Brain microvascular endothelial cell (primary cell): ENCODE data around the gene SATB2.
A peak's percentile ranks its signal among the peaks of the same experiment; 100 is the strongest.

ENCODE experiments used
- DNase-seq: peaks from one replicate; pipeline ENCODE4 v3.0.0-alpha.2; 2020
- H3K27ac ChIP-seq: fragments of 250-450 bp; sonication (Bioruptor Pico); 2 replicates; pipeline ENCODE4 v1.5.1; 2020; ENCODE audit warnings: mild to moderate bottlenecking, moderate library complexity
- H3K27me3 ChIP-seq: fragments of 250-450 bp; sonication (Bioruptor Pico); replicated peaks from 2 replicates; pipeline ENCODE4 v1.5.1; 2020; ENCODE audit warnings: mild to moderate bottlenecking
- H3K36me3 ChIP-seq: fragments of 250-450 bp; sonication (Bioruptor Pico); replicated peaks from 2 replicates; pipeline ENCODE4 v1.5.1; 2020; ENCODE audit warnings: mild to moderate bottlenecking
- H3K4me3 ChIP-seq: 2 replicates; pipeline ENCODE4 v1.5.1; 2011; ENCODE audit warnings: low read depth, mild to moderate bottlenecking, control low read depth, low read length, moderate library complexity
- in situ Hi-C: cut with HindIII; loops from 2 replicates; pipeline ENCODE4 v1.10.0; 2017; ENCODE audit warnings: low sequenced_read_pairs, low pct_ligation_motif_present
- TF ChIP-seq, protein P1 (sequence below): IDR thresholded peaks from 2 replicates; pipeline ENCODE4 v1.5.1; 2011; ENCODE audit warnings: low read depth, mild to moderate bottlenecking, moderate library complexity, low read length, control low read depth, inconsistent platforms; ENCODE audit errors: missing control alignments

The SATB2 gene

DNA sequence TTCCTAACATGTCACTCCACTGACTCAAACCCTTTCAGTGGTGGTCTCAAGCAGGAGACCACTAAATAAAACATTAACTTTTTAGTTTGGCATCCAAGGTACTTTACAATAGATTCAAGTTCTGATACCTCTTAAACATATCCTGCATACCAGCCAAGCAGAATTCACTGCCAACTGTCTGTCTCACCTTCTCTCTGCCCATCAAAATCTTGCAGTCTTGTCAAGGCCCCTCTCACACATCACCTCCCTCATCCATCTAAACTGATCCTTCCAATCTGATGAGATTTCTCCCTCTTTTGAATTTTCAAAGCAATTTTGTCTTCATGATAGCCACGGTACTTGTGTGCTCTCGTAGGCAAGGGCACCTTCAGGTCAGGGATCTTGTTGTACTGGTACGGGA, 43.7 kb downstream of the SATB2 start:
- Histone ChIP-seq H3K36me3 (no peaks in the 10 kb centered on the region), H3K27ac (no peak overlapping the region), H3K27me3 (no peaks in the 10 kb centered on the region), H3K4me3 (no peak overlapping the region)
- TF ChIP-seq, protein P1, sequence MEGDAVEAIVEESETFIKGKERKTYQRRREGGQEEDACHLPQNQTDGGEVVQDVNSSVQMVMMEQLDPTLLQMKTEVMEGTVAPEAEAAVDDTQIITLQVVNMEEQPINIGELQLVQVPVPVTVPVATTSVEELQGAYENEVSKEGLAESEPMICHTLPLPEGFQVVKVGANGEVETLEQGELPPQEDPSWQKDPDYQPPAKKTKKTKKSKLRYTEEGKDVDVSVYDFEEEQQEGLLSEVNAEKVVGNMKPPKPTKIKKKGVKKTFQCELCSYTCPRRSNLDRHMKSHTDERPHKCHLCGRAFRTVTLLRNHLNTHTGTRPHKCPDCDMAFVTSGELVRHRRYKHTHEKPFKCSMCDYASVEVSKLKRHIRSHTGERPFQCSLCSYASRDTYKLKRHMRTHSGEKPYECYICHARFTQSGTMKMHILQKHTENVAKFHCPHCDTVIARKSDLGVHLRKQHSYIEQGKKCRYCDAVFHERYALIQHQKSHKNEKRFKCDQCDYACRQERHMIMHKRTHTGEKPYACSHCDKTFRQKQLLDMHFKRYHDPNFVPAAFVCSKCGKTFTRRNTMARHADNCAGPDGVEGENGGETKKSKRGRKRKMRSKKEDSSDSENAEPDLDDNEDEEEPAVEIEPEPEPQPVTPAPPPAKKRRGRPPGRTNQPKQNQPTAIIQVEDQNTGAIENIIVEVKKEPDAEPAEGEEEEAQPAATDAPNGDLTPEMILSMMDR, result no peak
- in situ Hi-C loops, result no loop called here
- no peak for DNase-seq

DNA sequence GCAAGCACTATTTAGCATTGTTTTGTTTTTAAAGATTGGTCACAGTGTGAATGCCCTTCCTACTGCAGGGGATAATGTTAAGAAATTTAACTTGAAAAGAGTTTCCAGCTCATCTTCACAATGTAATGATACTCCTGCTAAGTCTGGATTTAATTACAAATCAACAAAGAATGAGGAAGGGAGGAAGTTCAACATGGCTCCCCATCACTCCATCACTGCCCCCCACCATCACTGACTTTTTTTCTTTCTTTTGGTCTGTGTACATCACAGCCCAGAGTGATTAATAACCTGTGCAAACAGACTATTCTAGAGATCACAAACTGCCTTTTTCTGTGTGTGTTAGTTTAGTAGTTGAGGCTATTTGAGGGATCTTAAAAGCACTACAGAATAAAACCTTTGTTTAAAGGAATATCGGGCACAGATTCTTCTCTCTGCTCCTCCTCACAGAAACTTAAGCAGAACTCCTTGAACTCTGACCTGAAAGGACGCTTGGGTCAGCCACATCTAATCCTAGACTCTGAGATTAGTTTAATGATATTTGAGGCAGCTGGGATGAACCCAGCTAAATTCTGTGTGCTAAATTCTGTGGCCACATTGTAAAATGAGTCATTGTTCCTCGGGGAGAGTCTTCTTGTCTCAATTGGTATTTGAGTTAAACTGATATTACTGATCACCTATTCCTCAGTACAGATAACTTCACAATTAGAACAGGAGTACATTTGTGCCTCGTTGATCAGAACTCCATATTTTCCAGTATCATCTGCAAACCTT, 47.8 kb downstream of the SATB2 start:
- in situ Hi-C loops, result no loop called here
- Histone ChIP-seq H3K36me3 (no peaks in the 10 kb centered on the region), H3K27ac (no peak overlapping the region), H3K4me3 (no peak overlapping the region), H3K27me3 (no peaks in the 10 kb centered on the region)
- DNase-seq, result no peak
- TF ChIP-seq, protein P1, result no peak

DNA sequence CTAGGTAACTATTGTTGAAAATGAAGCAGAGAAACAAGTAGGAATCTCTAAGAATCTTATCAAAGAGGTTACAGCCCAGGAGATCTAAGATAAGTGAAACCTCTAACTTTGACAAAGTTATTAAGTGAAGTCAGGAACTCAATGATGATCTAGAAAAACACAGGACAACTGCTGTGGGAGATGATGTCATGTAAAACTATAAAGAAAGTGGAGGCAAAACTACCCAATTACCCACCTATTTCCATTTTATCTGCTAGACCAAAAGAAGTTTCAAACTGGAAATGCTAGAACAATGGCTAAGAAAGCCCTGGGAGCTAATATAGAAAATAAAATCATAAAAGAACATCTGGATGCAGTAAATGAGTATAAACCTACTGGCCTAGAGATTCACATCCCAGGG, 50.3 kb downstream of the SATB2 start:
- no peak overlapping the region for H3K4me3 ChIP-seq
- no peaks in the 10 kb centered on the region for H3K36me3 ChIP-seq
- TF ChIP-seq, protein P1, result no peak
- in situ Hi-C loops, result no loop called here
- no peak for DNase-seq
- no peak overlapping the region for H3K27ac ChIP-seq
- no peaks in the 10 kb centered on the region for H3K27me3 ChIP-seq

DNA sequence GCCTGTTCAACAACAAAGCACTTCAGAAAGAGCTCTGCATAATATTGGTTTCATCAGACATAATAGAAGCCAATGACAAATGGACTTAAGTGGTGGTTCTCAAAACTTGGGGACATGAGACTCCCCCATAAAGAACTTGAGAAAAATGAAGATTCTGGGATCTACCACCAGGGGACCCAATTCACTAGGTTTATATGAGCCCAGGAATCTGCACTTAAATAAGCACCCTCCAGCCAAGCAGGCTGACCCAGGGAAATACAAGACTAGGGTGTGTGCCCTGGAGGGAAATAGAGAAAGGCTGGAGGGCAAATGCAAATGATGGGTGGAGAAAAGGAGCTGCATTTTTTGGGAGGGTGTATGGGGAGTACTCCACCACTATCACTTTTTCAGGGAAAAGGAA, 52.5 kb downstream of the SATB2 start:
- Histone ChIP-seq H3K27ac (no peak overlapping the region), H3K4me3 (no peak overlapping the region), H3K36me3 (no peaks in the 10 kb centered on the region), H3K27me3 (no peaks in the 10 kb centered on the region)
- TF ChIP-seq, protein P1, result peak; percentile 46
- DNase-seq, result no peak
- in situ Hi-C loops, result no loop called here

DNA sequence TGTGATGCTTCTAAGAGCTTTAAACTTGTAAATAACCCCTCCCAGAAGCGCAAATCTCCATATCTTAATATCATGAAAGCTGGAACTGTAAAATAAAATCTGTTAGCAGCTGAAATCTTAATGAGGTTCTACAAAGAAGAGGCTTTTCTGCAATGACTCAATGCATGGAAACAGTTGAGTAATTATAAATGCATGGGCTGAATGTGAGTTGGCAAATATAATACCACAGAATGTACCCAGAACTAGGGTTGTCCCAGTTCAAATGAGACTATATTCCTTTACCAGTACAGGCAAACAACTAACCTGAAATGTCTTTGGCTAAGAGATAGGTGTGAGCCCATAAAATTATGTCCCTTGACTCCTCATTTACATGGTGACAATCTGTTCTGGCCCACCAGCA, 52.9 kb downstream of the SATB2 start:
- H3K36me3 ChIP-seq, result no peaks in the 10 kb centered on the region
- no peak overlapping the region for H3K27ac ChIP-seq
- in situ Hi-C loops, result no loop called here
- TF ChIP-seq, protein P1, result no peak
- no peaks in the 10 kb centered on the region for H3K27me3 ChIP-seq
- no peak for DNase-seq
- H3K4me3 ChIP-seq, result no peak overlapping the region

DNA sequence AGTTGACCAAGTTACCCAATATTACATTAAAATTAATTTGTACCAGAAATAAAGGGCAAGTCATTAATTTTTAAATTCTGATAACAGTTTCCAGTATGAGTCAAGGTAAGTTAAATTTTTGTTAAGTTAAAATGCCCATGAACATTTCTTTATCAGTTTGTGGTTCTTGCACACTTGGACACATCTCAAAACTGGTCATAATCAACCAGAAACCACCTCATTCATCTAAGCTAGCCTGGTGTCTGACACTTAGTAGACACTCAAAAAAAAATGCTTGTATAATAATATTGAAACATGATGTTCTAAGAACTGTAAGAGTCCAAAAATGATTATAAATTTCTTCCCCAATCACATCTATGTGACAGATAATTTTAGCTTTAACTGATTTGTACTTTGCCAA, 62.4 kb downstream of the SATB2 start:
- H3K36me3 ChIP-seq, result no peaks in the 10 kb centered on the region
- H3K27me3 ChIP-seq, result no peaks in the 10 kb centered on the region
- in situ Hi-C loops, result no loop called here
- no peak overlapping the region for H3K4me3 ChIP-seq
- no peak overlapping the region for H3K27ac ChIP-seq
- TF ChIP-seq, protein P1, result no peak
- DNase-seq, result no peak
